OCI-LY3 (cell line): ENCODE data around the gene CRAT.
A peak's percentile ranks its signal among the peaks of the same experiment; 100 is the strongest.

Source experiments
- H2AFZ ChIP-seq: fragments of 200-600, 300-600 bp; shearing (Covaris generic); 2 replicates; pipeline ENCODE4 v1.6.0; 2014; ENCODE audit warnings: antibody characterized with exemption, low read depth, low read length
- H3K27ac ChIP-seq: fragments of 200-600, 300-600 bp; sonication (generic); 2 replicates; pipeline ENCODE4 v1.5.1; 2014; ENCODE audit warnings: mild to moderate bottlenecking, low read length, moderate library complexity, mixed read lengths
- H3K27me3 ChIP-seq: fragments of 200-600, 300-600 bp; sonication (generic); 2 replicates; pipeline ENCODE4 v1.6.1; 2014; ENCODE audit warnings: low read depth, low read length, mixed read lengths
- H3K36me3 ChIP-seq: fragments of 200-600, 300-600 bp; sonication (generic); replicated peaks from 2 replicates; pipeline ENCODE3; 2014; ENCODE audit warnings: low read depth, low read length, mixed read lengths
- H3K4me1 ChIP-seq: fragments of 300-600, 200-600 bp; sonication (generic); 2 replicates; pipeline ENCODE4 v1.6.1; 2014; ENCODE audit warnings: low read length, mixed read lengths
- H3K4me2 ChIP-seq: fragments of 200-600, 300-600 bp; sonication (generic); 2 replicates; pipeline ENCODE4 v1.6.1; 2014; ENCODE audit warnings: low read length, mixed read lengths
- H3K4me3 ChIP-seq: fragments of 300-600, 200-600 bp; sonication (generic); 2 replicates; pipeline ENCODE4 v1.5.1; 2014; ENCODE audit warnings: antibody characterized with exemption, mild to moderate bottlenecking, low read length, moderate library complexity
- H3K79me2 ChIP-seq: fragments of 300-600, 200-600 bp; shearing (Covaris generic); 2 replicates; pipeline ENCODE4 v1.6.1; 2014; ENCODE audit warnings: mild to moderate bottlenecking, low read length, mixed read lengths
- H3K9ac ChIP-seq: fragments of 300-600, 200-600 bp; shearing (Covaris generic); 2 replicates; pipeline ENCODE4 v1.6.0; 2014; ENCODE audit warnings: mild to moderate bottlenecking, low read length, moderate library complexity
- H3K9me3 ChIP-seq: fragments of 200-600, 300-600 bp; shearing (Covaris generic); 2 replicates; pipeline ENCODE4 v1.6.1; 2014; ENCODE audit warnings: low read length, mixed read lengths; ENCODE audit not compliant: insufficient read depth
- H4K20me1 ChIP-seq: fragments of 200-600, 300-600 bp; sonication (generic); 2 replicates; pipeline ENCODE4 v1.6.1; 2016; ENCODE audit warnings: low read length, mixed read lengths; ENCODE audit not compliant: insufficient read depth
- EZH2phosphoT487 ChIP-seq: fragments of 200-600 bp; shearing (Covaris generic); IDR thresholded peaks from 2 replicates; pipeline ENCODE4 v1.6.1; 2018; ENCODE audit warnings: antibody characterized with exemption, mixed run types, low read depth
- TF ChIP-seq, protein P1 (sequence below): fragments of 200-600, 300-600 bp; sonication (generic); IDR thresholded peaks from 2 replicates; pipeline ENCODE4 v1.5.1; 2014; ENCODE audit warnings: antibody characterized with exemption, low read length, low read depth

Gene CRAT

DNA sequence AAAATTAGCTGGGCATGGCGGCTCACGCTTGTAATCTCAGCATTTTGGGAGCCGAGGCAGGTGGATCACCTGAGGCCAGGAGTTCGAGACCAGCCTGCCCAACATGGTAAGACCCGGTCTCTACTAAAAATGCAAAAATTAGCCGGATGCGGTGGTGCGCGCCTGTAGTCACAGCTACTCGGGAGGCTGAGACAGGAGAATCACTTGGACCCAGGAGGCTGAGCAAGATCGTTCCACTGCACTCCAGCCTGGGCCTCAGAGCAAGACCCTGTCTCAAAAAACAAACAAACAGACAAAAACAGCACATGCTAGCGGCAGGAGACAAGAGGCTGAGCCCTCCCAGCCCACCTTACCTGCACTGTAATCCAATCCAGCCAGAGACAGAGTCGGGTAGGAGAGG is 30.8 kb downstream of the CRAT start:
- no peaks in the 10 kb centered on the region for H3K36me3 ChIP-seq
- peak overlapping the region; percentile 44; the same call in 1 of the 2 replicates for H3K9ac ChIP-seq
- H3K79me2 ChIP-seq: peaks cover 23% of the 10 kb centered on the region
- H3K4me1 ChIP-seq: peaks cover 8% of the 10 kb centered on the region
- no peaks in the 10 kb centered on the region for H3K9me3 ChIP-seq
- TF ChIP-seq EZH2phosphoT487: no peak
- TF ChIP-seq, protein P1, sequence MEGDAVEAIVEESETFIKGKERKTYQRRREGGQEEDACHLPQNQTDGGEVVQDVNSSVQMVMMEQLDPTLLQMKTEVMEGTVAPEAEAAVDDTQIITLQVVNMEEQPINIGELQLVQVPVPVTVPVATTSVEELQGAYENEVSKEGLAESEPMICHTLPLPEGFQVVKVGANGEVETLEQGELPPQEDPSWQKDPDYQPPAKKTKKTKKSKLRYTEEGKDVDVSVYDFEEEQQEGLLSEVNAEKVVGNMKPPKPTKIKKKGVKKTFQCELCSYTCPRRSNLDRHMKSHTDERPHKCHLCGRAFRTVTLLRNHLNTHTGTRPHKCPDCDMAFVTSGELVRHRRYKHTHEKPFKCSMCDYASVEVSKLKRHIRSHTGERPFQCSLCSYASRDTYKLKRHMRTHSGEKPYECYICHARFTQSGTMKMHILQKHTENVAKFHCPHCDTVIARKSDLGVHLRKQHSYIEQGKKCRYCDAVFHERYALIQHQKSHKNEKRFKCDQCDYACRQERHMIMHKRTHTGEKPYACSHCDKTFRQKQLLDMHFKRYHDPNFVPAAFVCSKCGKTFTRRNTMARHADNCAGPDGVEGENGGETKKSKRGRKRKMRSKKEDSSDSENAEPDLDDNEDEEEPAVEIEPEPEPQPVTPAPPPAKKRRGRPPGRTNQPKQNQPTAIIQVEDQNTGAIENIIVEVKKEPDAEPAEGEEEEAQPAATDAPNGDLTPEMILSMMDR: no peak
- peak overlapping the region; percentile 93 for H3K4me3 ChIP-seq
- peak overlapping the region; percentile 84 for H3K4me2 ChIP-seq
- H3K27me3 ChIP-seq: no peaks in the 10 kb centered on the region
- H4K20me1 ChIP-seq: no peaks in the 10 kb centered on the region; the same call in 1 of the 2 replicates
- H2AFZ ChIP-seq: no peak overlapping the region
- H3K27ac ChIP-seq: no peak overlapping the region

DNA sequence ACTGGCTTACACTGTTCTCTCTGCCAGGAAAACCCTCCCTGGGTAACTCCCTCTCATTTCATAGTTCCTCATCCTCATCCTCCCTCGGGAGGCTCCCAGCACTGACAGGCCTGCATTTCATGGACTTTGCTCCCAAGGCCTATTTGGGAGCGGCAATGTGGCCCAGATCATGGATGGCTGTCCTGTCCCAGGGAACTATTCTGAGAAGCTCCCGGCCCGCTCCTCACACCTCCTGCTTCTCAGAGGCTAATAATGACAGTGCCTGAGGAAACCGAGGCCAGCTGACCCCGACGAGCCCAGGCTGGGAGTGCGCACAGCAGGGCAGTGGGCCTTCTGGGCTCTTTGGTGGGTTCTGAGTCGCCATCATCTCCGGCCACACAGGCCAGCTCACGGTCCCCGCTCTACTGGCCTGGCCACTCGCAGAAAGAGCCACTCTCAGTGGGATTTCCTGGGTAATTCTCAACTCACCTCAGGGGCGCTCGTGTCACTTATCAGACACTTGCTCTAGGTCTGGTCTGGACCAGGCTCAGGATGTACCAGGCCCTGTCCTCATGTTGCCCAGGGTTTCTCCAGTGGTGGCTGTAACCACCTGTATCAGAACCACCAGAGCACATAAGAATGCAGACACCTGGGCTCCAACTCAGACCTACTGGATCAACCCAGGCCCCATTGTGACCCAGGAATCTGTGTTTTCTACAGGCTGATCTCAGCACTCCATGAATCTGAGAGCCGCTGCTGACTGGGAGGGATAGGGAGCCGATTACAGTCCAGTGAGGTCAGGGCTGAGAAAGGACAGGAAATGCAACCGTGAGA is 31.7 kb downstream of the CRAT start:
- H4K20me1 ChIP-seq: no peaks in the 10 kb centered on the region; the same call in 1 of the 2 replicates
- H3K27me3 ChIP-seq: no peaks in the 10 kb centered on the region
- H3K9me3 ChIP-seq: no peaks in the 10 kb centered on the region
- no peak overlapping the region for H3K9ac ChIP-seq
- no peak for TF ChIP-seq EZH2phosphoT487
- TF ChIP-seq, protein P1: no peak
- H3K4me1 ChIP-seq: peaks cover 8% of the 10 kb centered on the region
- H3K4me2 ChIP-seq: no peak overlapping the region
- H3K79me2 ChIP-seq: peaks cover 23% of the 10 kb centered on the region
- no peak overlapping the region for H2AFZ ChIP-seq
- no peak overlapping the region for H3K27ac ChIP-seq
- no peaks in the 10 kb centered on the region for H3K36me3 ChIP-seq
- no peak overlapping the region for H3K4me3 ChIP-seq

DNA sequence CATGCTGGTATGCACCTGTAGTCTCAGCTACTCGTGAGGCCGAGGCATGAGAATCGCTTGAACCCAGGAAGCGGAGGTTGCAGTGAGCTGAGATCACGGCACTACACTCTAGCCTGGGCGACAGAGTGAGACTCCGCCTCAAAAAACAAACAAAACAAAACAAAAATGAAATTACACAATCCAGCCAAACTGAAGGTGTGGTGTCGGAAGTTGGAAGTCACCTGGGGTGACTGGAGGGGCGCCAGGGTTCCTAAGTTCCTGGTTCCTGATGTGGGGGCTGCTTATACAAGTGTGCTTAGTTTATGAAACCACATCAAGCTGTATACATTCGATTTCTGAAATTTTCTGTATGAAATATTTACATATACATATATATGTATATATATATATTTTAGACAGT is 33.4 kb downstream of the CRAT start:
- Histone ChIP-seq H2AFZ (no peak overlapping the region), H3K4me3 (no peak overlapping the region), H3K27me3 (no peaks in the 10 kb centered on the region), H3K4me2 (no peak overlapping the region), H3K36me3 (no peaks in the 10 kb centered on the region), H3K9ac (no peak overlapping the region), H3K9me3 (no peaks in the 10 kb centered on the region), H3K79me2 (peaks cover 9% of the 10 kb centered on the region), H3K4me1 (peaks cover 8% of the 10 kb centered on the region), H4K20me1 (no peaks in the 10 kb centered on the region), H3K27ac (no peak overlapping the region)
- TF ChIP-seq EZH2phosphoT487: no peak
- TF ChIP-seq, protein P1: no peak

DNA sequence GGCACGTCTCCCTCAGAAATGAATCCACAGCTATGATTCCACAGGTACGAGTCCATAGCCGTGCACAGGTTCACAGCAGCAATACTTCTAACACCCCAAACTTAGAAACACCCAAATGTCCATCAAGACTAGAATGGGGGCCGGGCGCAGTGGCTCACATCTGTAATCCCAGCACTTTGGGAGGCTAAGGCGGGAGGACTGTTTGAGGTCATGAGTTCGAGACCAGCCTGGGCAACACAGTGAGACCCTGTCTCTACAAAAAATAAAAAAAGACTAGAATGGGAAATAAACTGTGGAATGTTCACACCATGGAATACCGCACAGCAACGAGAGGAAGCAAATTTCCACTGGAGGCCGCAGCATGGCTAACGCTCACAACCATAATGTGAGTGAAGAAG is 34.0 kb downstream of the CRAT start:
- Histone ChIP-seq H3K27me3 (no peaks in the 10 kb centered on the region), H3K4me3 (no peak overlapping the region), H2AFZ (no peak overlapping the region), H3K79me2 (peaks cover 3% of the 10 kb centered on the region), H3K9ac (no peak overlapping the region), H3K9me3 (no peaks in the 10 kb centered on the region), H3K36me3 (no peaks in the 10 kb centered on the region), H3K4me2 (no peak overlapping the region), H4K20me1 (no peaks in the 10 kb centered on the region), H3K27ac (no peak overlapping the region), H3K4me1 (peaks cover 2% of the 10 kb centered on the region; the same call in 1 of the 2 replicates)
- TF ChIP-seq, protein P1: no peak
- no peak for TF ChIP-seq EZH2phosphoT487
